Ovary (tissue), 9 donors: ENCODE data around the gene TANK. TPM values are rescaled to one million over a fixed set of nuclear protein-coding genes. Genes with fewer than 3 reads are reported as not detected.

Experiments
- DNase-seq, 5 donors: peaks; one replicate each; pipeline ENCODE4 v3.0.0-alpha.2; 2019 to 2020
- H3K27ac ChIP-seq, 2 donors: fragments of 200-600 bp; one replicate each; pipeline versions ENCODE4 v1.5.1 to v1.8.0; 2019 to 2022
- H3K27me3 ChIP-seq: fragments of 200-600 bp; one replicate; pipeline ENCODE4 v1.8.0; 2022
- H3K36me3 ChIP-seq: fragments of 200-600 bp; sonication (generic); one replicate; pipeline ENCODE4 v1.5.1; 2019
- H3K4me1 ChIP-seq: one replicate; pipeline ENCODE4 v1.8.1; 2013; ENCODE audit warnings: mild to moderate bottlenecking, moderate library complexity; ENCODE audit not compliant: insufficient read depth
- H3K4me3 ChIP-seq: fragments of 200-600 bp; sonication (generic); one replicate; pipeline ENCODE4 v1.5.1; 2017
- H3K9me3 ChIP-seq, 2 donors: fragments of 200-600 bp in 1 of 2; sonication (generic) in 1 of 2; one replicate each; pipeline versions ENCODE4 v1.5.1 to v1.8.1; 2013 to 2019; ENCODE audit warnings: mild to moderate bottlenecking in 1 of 2, moderate library complexity in 1 of 2
- EP300 ChIP-seq: sonication (generic); formaldehyde crosslinking; IDR thresholded peaks from one replicate; pipeline ENCODE4 v1.6.1; 2017; ENCODE audit warnings: antibody characterized with exemption
- POLR2A ChIP-seq: fragments of 450-650 bp; IDR thresholded peaks from one replicate; pipeline ENCODE4 v1.6.1; 2017; ENCODE audit warnings: antibody characterized with exemption, mild to moderate bottlenecking, moderate library complexity
- WGBS, 3 donors: extraction: QIAGEN DNeasy Blood & Tissue Kit in 1 of 3; methylation state at CpG; one replicate each; pipeline versions ENCODE4 v1.1.5 to v1.1.7; 2013 to 2017; 5-methylcytosine and 5-hydroxymethylcytosine counted together
- intact Hi-C, 4 donors: fragments of 100-400 bp; cut with DNase I; formaldehyde crosslinking; loops; one replicate each; pipeline versions ENCODE4 v1.11.0 to v1.15.1; 2022 to 2023
- polyA plus RNA-seq, 2 donors: library from polyadenylated mRNA; stranded (reverse); fragments of 200-250 nt in 1 of 2; fragments of 350-450 nt in 1 of 2; fragmentation: Illumina TruSeq in 1 of 2; extraction: RNeasy Lipid Tissue Mini Kit (QIAGEN cat#74804) in 1 of 2; gene quantifications; one replicate each; pipeline ENCODE4 v1.2.3, GENCODE V29; 2013 to 2014
- total RNA-seq, 7 donors: library from RNA; depleted of rRNA in 2 of 7; stranded (reverse); fragments of >200 nt in 2 of 7; fragmentation: NEBNext Ultra II Directional in 3 of 7; extraction: Animal tissue kit (Norgen Biotek cat#: 25700) in 3 of 7; gene quantifications; one replicate each; pipeline versions ENCODE4 v1.1.0 to v1.2.4, GENCODE V29; 2016 to 2023
- TF ChIP-seq, protein P1 (sequence below), 3 donors: fragments of 450-650 bp in 2 of 3; fragments of 200-600 bp in 1 of 3; IDR thresholded peaks; one replicate each; pipeline versions ENCODE4 v1.5.1 to v1.8.0; 2016 to 2022; ENCODE audit warnings: antibody characterized with exemption in 3 of 3, mild to moderate bottlenecking in 1 of 3
- donor health status: DM: no; HTN: no; CAD: no; lungs with moderate emphysema.
- donor health status: DM: no; HTN: no; CAD: no.
- donor health status: Bipolar disorder and iron deficiency.
- donor health status: DM: yes; HTN: yes; CAD: no.
- donor health status: DM: no; HTN: no; CAD: no.
- donor health status: DM: yes; HTN: yes; CAD: no.

Gene TANK
- total and polyA plus RNA-seq, 9 donors: 31.4 to 99.8 (median 52.2) TPM

- Histone ChIP-seq H3K4me1 (peaks cover 4% of the 10 kb centered on the region), H3K27me3 (no peaks in the 10 kb centered on the region), H3K9me3 (no peaks in the 10 kb centered on the region), H3K27ac (peak overlapping the region in 1 of 2 donors; percentile 84), H3K4me3 (peak overlapping the region; percentile 17), H3K36me3 (no peaks in the 10 kb centered on the region)
- peak in 4 of 5 donors; percentile 42 to 70 (median 52) for DNase-seq
- 1 to 13% (median 3%) methylated on average over 3 of the region's 3 CpGs for WGBS, 3 donors
- TF ChIP-seq EP300: no peak
- TF ChIP-seq, protein P1, sequence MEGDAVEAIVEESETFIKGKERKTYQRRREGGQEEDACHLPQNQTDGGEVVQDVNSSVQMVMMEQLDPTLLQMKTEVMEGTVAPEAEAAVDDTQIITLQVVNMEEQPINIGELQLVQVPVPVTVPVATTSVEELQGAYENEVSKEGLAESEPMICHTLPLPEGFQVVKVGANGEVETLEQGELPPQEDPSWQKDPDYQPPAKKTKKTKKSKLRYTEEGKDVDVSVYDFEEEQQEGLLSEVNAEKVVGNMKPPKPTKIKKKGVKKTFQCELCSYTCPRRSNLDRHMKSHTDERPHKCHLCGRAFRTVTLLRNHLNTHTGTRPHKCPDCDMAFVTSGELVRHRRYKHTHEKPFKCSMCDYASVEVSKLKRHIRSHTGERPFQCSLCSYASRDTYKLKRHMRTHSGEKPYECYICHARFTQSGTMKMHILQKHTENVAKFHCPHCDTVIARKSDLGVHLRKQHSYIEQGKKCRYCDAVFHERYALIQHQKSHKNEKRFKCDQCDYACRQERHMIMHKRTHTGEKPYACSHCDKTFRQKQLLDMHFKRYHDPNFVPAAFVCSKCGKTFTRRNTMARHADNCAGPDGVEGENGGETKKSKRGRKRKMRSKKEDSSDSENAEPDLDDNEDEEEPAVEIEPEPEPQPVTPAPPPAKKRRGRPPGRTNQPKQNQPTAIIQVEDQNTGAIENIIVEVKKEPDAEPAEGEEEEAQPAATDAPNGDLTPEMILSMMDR (IDR thresholded peaks at IDR 0.05): no peak
- TF ChIP-seq POLR2A: no peak
- intact Hi-C loops: no loop called here
Observed at GRCh38 chr2:161122772-161123530, 37.3 kb upstream of the TANK start.

DNA sequence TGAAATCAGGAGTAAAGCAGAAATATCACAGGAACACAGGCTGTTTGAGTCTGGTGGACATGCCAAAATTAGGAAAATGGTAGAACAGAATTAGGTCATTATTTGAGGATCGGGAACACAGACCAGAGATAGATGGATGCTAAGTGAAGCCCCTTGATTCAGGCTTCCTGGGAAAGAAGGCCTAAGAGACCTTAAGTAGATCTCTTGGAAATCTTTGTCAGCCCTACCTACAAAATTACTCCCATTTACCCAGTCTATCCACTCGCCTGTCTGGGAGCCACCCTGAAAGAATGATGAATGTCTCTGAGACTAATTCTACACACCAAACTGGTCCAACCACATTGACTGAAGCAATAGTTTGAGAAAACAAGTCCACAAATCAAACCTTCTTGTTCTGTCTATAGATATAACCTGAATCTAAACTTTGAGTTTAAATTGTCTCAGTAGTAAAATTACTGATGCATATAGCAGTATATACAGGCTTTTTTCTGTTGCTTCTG lies 36.6 kb upstream of the TANK start:
- 20 to 32% (median 29%) methylated on average over 2 of the region's 2 CpGs for WGBS, 3 donors
- Histone ChIP-seq H3K27ac (peak overlapping the region in 1 of 2 donors; percentile 84), H3K4me3 (no peak overlapping the region), H3K9me3 (no peaks in the 10 kb centered on the region), H3K36me3 (no peaks in the 10 kb centered on the region), H3K4me1 (peaks cover 4% of the 10 kb centered on the region), H3K27me3 (no peaks in the 10 kb centered on the region)
- intact Hi-C loops: no loop called here
- TF ChIP-seq, protein P1 (IDR thresholded peaks at IDR 0.05): no peak
- TF ChIP-seq POLR2A (no peak), EP300 (no peak)
- DNase-seq: no peak

DNA sequence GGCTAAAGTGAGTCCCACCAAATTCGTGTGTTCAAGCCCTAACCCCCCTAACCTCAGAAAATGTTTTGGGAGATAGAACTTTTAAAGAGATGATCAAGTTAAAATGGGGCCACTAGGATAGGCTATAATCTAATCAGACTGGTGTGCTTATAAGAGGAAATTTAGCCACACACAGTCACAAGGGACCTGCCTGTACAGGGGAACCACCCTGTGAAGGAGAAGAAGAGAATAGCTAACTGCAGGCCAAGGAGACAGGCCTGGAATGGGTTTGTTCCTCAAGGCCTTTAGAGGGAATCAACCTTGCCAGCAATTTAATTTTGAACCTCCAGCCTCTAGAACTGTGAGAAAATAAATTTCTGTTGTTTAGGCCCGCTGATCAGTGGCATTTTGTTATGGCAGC lies 36.0 kb upstream of the TANK start:
- Histone ChIP-seq H3K4me3 (no peak overlapping the region), H3K4me1 (peaks cover 4% of the 10 kb centered on the region), H3K9me3 (no peaks in the 10 kb centered on the region), H3K27ac (peak overlapping the region in 1 of 2 donors; percentile 84), H3K27me3 (no peaks in the 10 kb centered on the region), H3K36me3 (no peaks in the 10 kb centered on the region)
- 53 to 77% (median 54%) methylated on average over 2 of the region's 2 CpGs for WGBS, 3 donors
- DNase-seq: no peak
- TF ChIP-seq POLR2A (no peak), EP300 (no peak)
- TF ChIP-seq, protein P1 (IDR thresholded peaks at IDR 0.05): no peak
- intact Hi-C loops: no loop called here

- H3K4me1 ChIP-seq: no peaks in the 10 kb centered on the region
- TF ChIP-seq, protein P1 (IDR thresholded peaks at IDR 0.05): no peak
- TF ChIP-seq POLR2A: no peak
- no peak for TF ChIP-seq EP300
- DNase-seq: no peak
- intact Hi-C loops: no loop called here
- no peak overlapping the region for H3K4me3 ChIP-seq
- no peaks in the 10 kb centered on the region for H3K9me3 ChIP-seq
- 41 to 56% (median 51%) methylated on average over 3 of the region's 3 CpGs for WGBS, 3 donors
- no peaks in the 10 kb centered on the region for H3K36me3 ChIP-seq
- no peaks in the 10 kb centered on the region for H3K27me3 ChIP-seq
- H3K27ac ChIP-seq: no peak overlapping the region
Observed at GRCh38 chr2:161128885-161129284, 31.3 kb upstream of the TANK start.
